ENCODE results near the gene GPHB5.
"Not testable (repeated sequence)": the region's sequence is repeated elsewhere in the genome, so short reads cannot be mapped to it uniquely, and the experiment has no call there.

Gene GPHB5

GRCh38 chr14:63295231-63295685, 23.5 kb downstream of the GPHB5 start:
- no peak for DNase-seq (ENCODE audit: low spot score)

GRCh38 chr14:63292805-63293204, 25.9 kb downstream of the GPHB5 start:
- DNase-seq (ENCODE audit: low spot score) = no peak

GRCh38 chr14:63290741-63291430, 27.8 kb downstream of the GPHB5 start:
- DNase-seq (ENCODE audit: low spot score) = no peak

GRCh38 chr14:63288853-63289252, 29.9 kb downstream of the GPHB5 start:
- DNase-seq (ENCODE audit: low spot score) = no peak

GRCh38 chr14:63287666-63288483, 30.9 kb downstream of the GPHB5 start:
- DNase-seq (ENCODE audit: low spot score) = no peak

GRCh38 chr14:63286071-63286470, 32.7 kb downstream of the GPHB5 start:
- no peak for DNase-seq (ENCODE audit: low spot score)

GRCh38 chr14:63283884-63284248, 34.9 kb downstream of the GPHB5 start:
- DNase-seq (ENCODE audit: low spot score) = no peak

- DNase-seq (ENCODE audit: low spot score) = no peak
Measured at GRCh38 chr14:63282997-63283883, 35.5 kb downstream of the GPHB5 start.

- not testable (repeated sequence) for DNase-seq (ENCODE audit: low spot score)
Measured at GRCh38 chr14:63279933-63280332, 38.8 kb downstream of the GPHB5 start.

- no peak for DNase-seq (ENCODE audit: low spot score)
Measured at GRCh38 chr14:63277591-63278183, 41.0 kb downstream of the GPHB5 start.

- DNase-seq (ENCODE audit: low spot score) = peak; percentile 23
Measured at GRCh38 chr14:63276492-63277342, 42.0 kb downstream of the GPHB5 start.

GRCh38 chr14:63276016-63276415, 42.7 kb downstream of the GPHB5 start:
- no peak for DNase-seq (ENCODE audit: low spot score)

- no peak for DNase-seq (ENCODE audit: low spot score)
Measured at GRCh38 chr14:63275611-63276010, 43.1 kb downstream of the GPHB5 start.

- no peak for DNase-seq (ENCODE audit: low spot score)
Measured at GRCh38 chr14:63273717-63274655, 44.7 kb downstream of the GPHB5 start.

GRCh38 chr14:63273129-63273528, 45.6 kb downstream of the GPHB5 start:
- no peak for DNase-seq (ENCODE audit: low spot score)

- DNase-seq (ENCODE audit: low spot score) = no peak
Measured at GRCh38 chr14:63269561-63270225, 49.0 kb downstream of the GPHB5 start.

GRCh38 chr14:63268771-63269170, 50.0 kb downstream of the GPHB5 start:
- no peak for DNase-seq (ENCODE audit: low spot score)

- DNase-seq (ENCODE audit: low spot score) = no peak
Measured at GRCh38 chr14:63267171-63267570, 51.6 kb downstream of the GPHB5 start.

- DNase-seq (ENCODE audit: low spot score) = no peak
Measured at GRCh38 chr14:63266106-63266505, 52.6 kb downstream of the GPHB5 start.
